Upper lobe of right lung (tissue), 1 donor: ENCODE measurements around the gene FUT2. TPM values are rescaled to one million over a fixed set of nuclear protein-coding genes. Genes with fewer than 3 reads are reported as not detected.

ENCODE experiments used
- ATAC-seq: fragments of 200-7000 bp; cut with Tn5 transposase; one replicate; pipeline ENCODE4 v1.9.1; 2020; ENCODE audit warnings: mild to moderate bottlenecking, moderate library complexity
- DNase-seq: peaks from one replicate; pipeline ENCODE4 v3.0.0-alpha.2; 2020
- H3K27ac ChIP-seq: fragments of 200-600 bp; one replicate; pipeline ENCODE4 v1.8.0; 2022
- H3K27me3 ChIP-seq: fragments of 200-600 bp; one replicate; pipeline ENCODE4 v1.8.0; 2022; ENCODE audit warnings: mild to moderate bottlenecking
- H3K36me3 ChIP-seq: fragments of 200-600 bp; one replicate; pipeline ENCODE4 v1.8.0; 2022
- H3K4me1 ChIP-seq: fragments of 200-600 bp; one replicate; pipeline ENCODE4 v1.8.0; 2022
- H3K4me3 ChIP-seq: fragments of 200-600 bp; one replicate; pipeline ENCODE4 v1.8.0; 2022; ENCODE audit warnings: mild to moderate bottlenecking
- H3K9me3 ChIP-seq: fragments of 200-600 bp; one replicate; pipeline ENCODE4 v1.8.0; 2022
- CTCF ChIP-seq: fragments of 200-600 bp; IDR thresholded peaks from one replicate; pipeline ENCODE4 v1.8.0; 2022; ENCODE audit warnings: antibody characterized with exemption
- intact Hi-C: fragments of 100-400 bp; cut with DNase I; formaldehyde crosslinking; loops from one replicate; pipeline ENCODE4 v1.11.0; 2022
- total RNA-seq: library from RNA; stranded (reverse); fragmentation: NEBNext Ultra II Directional; extraction: Animal tissue kit (Norgen Biotek cat#: 25700); gene quantifications from one replicate; pipeline ENCODE4 v1.2.1, GENCODE V29; 2021
- donor health status: DM: no; HTN: yes; CAD: no; lungs with severe emphysema.

FUT2 gene
- total RNA-seq, 1 donor from 2014 or later, result 0.81 TPM

- DNase-seq (peak; percentile 99), ATAC-seq (peak; percentile 93)
- Histone ChIP-seq H3K4me1 (peaks cover 29% of the 10 kb centered on the region), H3K9me3 (no peaks in the 10 kb centered on the region), H3K27me3 (no peaks in the 10 kb centered on the region), H3K27ac (peak overlapping the region; percentile 84), H3K36me3 (no peaks in the 10 kb centered on the region), H3K4me3 (peak overlapping the region; percentile 63)
- intact Hi-C loops, result no loop called here
- no peak for TF ChIP-seq CTCF
These were observed 25.0 kb downstream of the FUT2 start for GRCh38 chr19:48720613-48721296.

- intact Hi-C loops, result no loop called here
- H3K27ac ChIP-seq, result no peak overlapping the region
- no peak for ATAC-seq
These were observed 26.5 kb downstream of the FUT2 start for GRCh38 chr19:48722196-48722708.

GRCh38 chr19:48724796-48725753 lies 29.3 kb downstream of the FUT2 start:
- Histone ChIP-seq H3K36me3 (no peaks in the 10 kb centered on the region), H3K27me3 (no peaks in the 10 kb centered on the region), H3K27ac (peak overlapping the region; percentile 74), H3K4me3 (no peak overlapping the region), H3K4me1 (peaks cover 33% of the 10 kb centered on the region), H3K9me3 (no peaks in the 10 kb centered on the region)
- DNase-seq (no peak), ATAC-seq (peak; percentile 12)
- intact Hi-C loops, result no loop called here
- no peak for TF ChIP-seq CTCF

More at GRCh38 chr19:48722196-48722708, 26.5 kb downstream of the FUT2 start:
- Histone ChIP-seq H3K36me3 (no peaks in the 10 kb centered on the region), H3K4me1 (peaks cover 35% of the 10 kb centered on the region), H3K9me3 (no peaks in the 10 kb centered on the region), H3K4me3 (no peak overlapping the region), H3K27me3 (no peaks in the 10 kb centered on the region)
- no peak for TF ChIP-seq CTCF
- DNase-seq, result no peak

GRCh38 chr19:48726556-48726955 lies 30.8 kb downstream of the FUT2 start:
- Histone ChIP-seq H3K9me3 (no peaks in the 10 kb centered on the region), H3K36me3 (no peaks in the 10 kb centered on the region), H3K27ac (peak overlapping the region; percentile 74), H3K27me3 (no peaks in the 10 kb centered on the region), H3K4me3 (no peak overlapping the region), H3K4me1 (peaks cover 31% of the 10 kb centered on the region)
- DNase-seq, result no peak
- no peak for TF ChIP-seq CTCF
- ATAC-seq, result peak; percentile 21
- intact Hi-C loops, result no loop called here

GRCh38 chr19:48728911-48729664 lies 33.3 kb downstream of the FUT2 start:
- ATAC-seq, result peak; percentile 31
- no peak for TF ChIP-seq CTCF

More at GRCh38 chr19:48728911-48729664, 33.3 kb downstream of the FUT2 start:
- Histone ChIP-seq H3K27ac (no peak overlapping the region), H3K4me1 (peaks cover 24% of the 10 kb centered on the region), H3K9me3 (no peaks in the 10 kb centered on the region), H3K36me3 (no peaks in the 10 kb centered on the region), H3K27me3 (no peaks in the 10 kb centered on the region), H3K4me3 (no peak overlapping the region)
- DNase-seq, result no peak
- intact Hi-C loops, result no loop called here
